HepG2 (cell line): ENCODE results near the gene TP53TG5. TPM values are rescaled to one million over a fixed set of nuclear protein-coding genes. Genes with fewer than 3 reads are reported as not detected.

Source experiments
- ATAC-seq: fragments of 200-7000 bp; cut with Tn5 transposase; 3 replicates; pipeline ENCODE4 v1.9.1; 2020; ENCODE audit warnings: mild to moderate bottlenecking, moderate library complexity
- BruUV-seq: library from RNA; stranded (reverse); fragments of 400-500 nt; replicated peaks from 2 replicates; lab custom pipeline; 2021; lab: Mats Ljungman, UMichigan
- CTCF ChIA-PET: fragments of 300-600 bp; formaldehyde crosslinking; extraction: SDS; loops from one replicate; lab custom pipeline; 2021; ENCODE audit warnings: low total read pairs, inconsistent platforms, low intra/inter-chr PET ratio; lab: Yijun Ruan, JAX
- POLR2A ChIA-PET: fragments of 350-600 bp; sonication (Branson Sonifier 250); formaldehyde crosslinking; loops from one replicate; lab custom pipeline; 2020; ENCODE audit warnings: antibody characterized with exemption, inconsistent platforms; lab: Yijun Ruan, JAX
- DNase-seq: peaks from one replicate; pipeline ENCODE4 v3.0.0-alpha.2; 2015; ENCODE audit warnings: low spot score
- FAIRE-seq: peaks from 3 replicates; lab custom pipeline; 2011; peaks lifted over from hg19 to GRCh38; lab: Jason Lieb, UNC
- H2AFZ ChIP-seq: one replicate; pipeline ENCODE4 v1.6.1; 2011; ENCODE audit warnings: low read length, inconsistent platforms
- H3K27ac ChIP-seq: fragments of 300-600 bp; 3 replicates; pipeline ENCODE4 v1.8.0; 2011; ENCODE audit warnings: mixed run types, mild to moderate bottlenecking, mixed read lengths, low read length, inconsistent platforms; ENCODE audit not compliant: insufficient read depth; ENCODE audit errors: extremely low read length
- H3K27me3 ChIP-seq, 2 experiments: fragments of 200-600 bp in 1 of 2; 2 replicates in 1 of 2; 3 replicates in 1 of 2; pipeline versions ENCODE4 v1.6.0 to v1.8.0; 2011; ENCODE audit warnings: low read length in 2 of 2, mild to moderate bottlenecking in 2 of 2, moderate library complexity in 2 of 2, inconsistent platforms in 1 of 2; ENCODE audit not compliant: insufficient read depth in 2 of 2, control insufficient read depth in 1 of 2
- H3K36me3 ChIP-seq, 2 experiments: fragments of 200-600 bp in 1 of 2; replicated peaks in 1 of 2; 2 replicates in 1 of 2; 3 replicates in 1 of 2; pipeline versions ENCODE4 v1.5.1 to v1.8.0; 2011; ENCODE audit warnings: low read length in 2 of 2, inconsistent platforms in 1 of 2; ENCODE audit not compliant: insufficient read depth in 2 of 2, control insufficient read depth in 1 of 2
- H3K4me1 ChIP-seq: 2 replicates; pipeline ENCODE4 v1.5.1; 2012; ENCODE audit warnings: low read length, inconsistent platforms; ENCODE audit not compliant: insufficient read depth
- H3K4me2 ChIP-seq: 2 replicates; pipeline ENCODE4 v1.6.0; 2011; ENCODE audit warnings: low read depth, low read length, inconsistent platforms
- H3K4me3 ChIP-seq, 3 experiments: fragments of 200-600 bp in 1 of 3; sonication (generic), shearing (Covaris generic) in 1 of 3; replicated peaks in 1 of 3; 2 replicates each; pipeline ENCODE4 v1.5.1; 2011 to 2016; ENCODE audit warnings: low read length in 3 of 3, inconsistent platforms in 2 of 3, low read depth in 2 of 3, mild to moderate bottlenecking in 2 of 3, control low read depth in 1 of 3, mixed read lengths in 1 of 3; ENCODE audit not compliant: insufficient read depth in 1 of 3
- H3K79me2 ChIP-seq: one replicate; pipeline ENCODE4 v1.6.1; 2011; ENCODE audit warnings: low read length, inconsistent platforms; ENCODE audit not compliant: insufficient read depth
- H3K9ac ChIP-seq: 2 replicates; pipeline ENCODE4 v1.6.0; 2011; ENCODE audit warnings: mild to moderate bottlenecking, low read depth, low read length, inconsistent platforms; ENCODE audit not compliant: insufficient read depth
- H3K9me3 ChIP-seq: 2 replicates; pipeline ENCODE4 v1.5.1; 2012; ENCODE audit warnings: mild to moderate bottlenecking, low read length
- H4K20me1 ChIP-seq: 2 replicates; pipeline ENCODE4 v1.6.0; 2011; ENCODE audit warnings: inconsistent platforms, mild to moderate bottlenecking, low read length, moderate library complexity; ENCODE audit not compliant: insufficient read depth
- ATF7 ChIP-seq, 2 experiments: fragments of 450-650 bp in 1 of 2; sonication (generic) in 1 of 2; formaldehyde crosslinking in 1 of 2; IDR thresholded peaks; 2 replicates each; pipeline versions ENCODE4 v1.4.0 to v1.6.1; 2016 to 2020; ENCODE audit warnings: antibody characterized with exemption in 1 of 2, mild to moderate bottlenecking in 1 of 2, missing genetic modification reagents in 1 of 2
- CREB1 ChIP-seq, 2 experiments: fragments of 450-650 bp in 1 of 2; IDR thresholded peaks; 2 replicates each; pipeline ENCODE4 v1.6.1; 2016 to 2017; ENCODE audit warnings: control low read depth in 1 of 2, mild to moderate bottlenecking in 1 of 2, missing compliant biosample characterization in 1 of 2, missing genetic modification characterization in 1 of 2
- EHMT2 ChIP-seq: fragments of 200-600 bp; sonication (generic); IDR thresholded peaks from 2 replicates; pipeline ENCODE4 v1.7.0; 2017; ENCODE audit warnings: antibody characterized with exemption, low read depth, low read length, borderline replicate concordance
- TBX3 ChIP-seq: fragments of 450-650 bp; IDR thresholded peaks from 2 replicates; pipeline ENCODE4 v1.6.1; 2017; ENCODE audit warnings: antibody characterized with exemption, mild to moderate bottlenecking, inconsistent platforms, borderline replicate concordance
- TGIF2 ChIP-seq: IDR thresholded peaks from 2 replicates; pipeline ENCODE4 v1.6.1; 2016; ENCODE audit warnings: control low read depth, missing compliant biosample characterization
- THAP11 ChIP-seq: IDR thresholded peaks from 2 replicates; pipeline ENCODE4 v1.6.1; 2016; ENCODE audit warnings: missing biosample characterization, missing genetic modification reagents
- WGBS: methylation state at CpG from one replicate; pipeline ENCODE4 v1.1.6; 2017; ENCODE audit warnings: low lambda C conversion rate; 5-methylcytosine and 5-hydroxymethylcytosine counted together
- in situ Hi-C: cut with HindIII; loops from 2 replicates; pipeline ENCODE4 v1.10.0; 2017; ENCODE audit warnings: low pct_unique_long_range_greater_than_20kb; ENCODE audit not compliant: extremely low pct_ligation_motif_present
- intact Hi-C: fragments of 100-400 bp; cut with micrococcal nuclease; formaldehyde crosslinking; loops from one replicate; pipeline ENCODE4 v1.10.0; 2022; ENCODE audit not compliant: unreplicated experiment
- polyA plus RNA-seq, 8 experiments: library from polyadenylated mRNA; depleted of rRNA in 3 of 8; stranded (reverse) in 7 of 8; unstranded in 1 of 8; fragments of >200 nt; fragmentation: Illumina TruSeq in 4 of 8; extraction: Trizol in 4 of 8; gene quantifications; 2 replicates each; pipeline versions ENCODE4 v1.2.1 to v1.2.3, GENCODE V29; 2011 to 2016; ENCODE audit warnings: low read depth in 4 of 8, missing spikeins in 1 of 8, mixed read lengths in 1 of 8; ENCODE audit not compliant: insufficient read depth in 1 of 8
- total RNA-seq, 5 experiments: library from RNA; depleted of rRNA; stranded (reverse); fragments of >200 nt; fragmentation: Illumina TruSeq; extraction: Trizol; gene quantifications; 2 replicates each; pipeline ENCODE4 v1.2.3, GENCODE V29; 2016; ENCODE audit warnings: low read depth in 1 of 5
- TF ChIP-seq, protein P1 (sequence below): sonication (generic); formaldehyde crosslinking; IDR thresholded peaks from 2 replicates; pipeline ENCODE4 v1.4.0; 2020; ENCODE audit warnings: missing genetic modification reagents
- TF ChIP-seq, protein P2 (sequence below): sonication (generic); formaldehyde crosslinking; conservative IDR thresholded peaks from 2 replicates; pipeline ENCODE4 v1.8.0; 2022; ENCODE audit warnings: mild to moderate bottlenecking, moderate library complexity, missing genetic modification reagents

TP53TG5 gene
- total and polyA plus RNA-seq, 2 of the 13 experiments (the other 11 are each of a cell fraction or from before 2014, with no cell fraction given), result 0.11 TPM; not detected in 1

DNA sequence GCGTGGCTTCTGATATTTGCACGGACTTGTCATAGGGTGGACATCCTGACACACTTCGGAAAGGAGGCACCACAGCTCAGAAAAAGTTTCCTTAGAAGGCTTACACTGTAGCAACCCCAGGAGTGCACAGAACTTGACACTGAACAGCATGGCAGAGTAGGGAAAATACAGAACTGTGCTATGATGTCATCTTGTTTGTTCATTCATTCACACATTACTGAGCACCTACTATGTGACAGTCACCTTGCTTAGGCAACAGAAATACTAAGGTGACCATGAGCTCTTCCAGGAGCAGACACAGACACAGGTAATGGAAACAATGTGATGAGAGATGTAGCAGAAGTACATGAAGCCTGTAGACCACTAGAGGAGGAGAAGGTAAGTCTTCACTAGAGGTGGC, 35.4 kb upstream of the TP53TG5 start:
- H4K20me1 ChIP-seq, result no peaks in the 10 kb centered on the region
- H3K4me2 ChIP-seq, result no peak overlapping the region
- H3K27me3 ChIP-seq, result no peaks in the 10 kb centered on the region; a peak in 1 of 5 replicates
- ChIA-PET POLR2A (interaction anchor here (0.5 to 1.4 kb wide), 3 partner anchors 44 to 69 kb away, joined by 3 to 4 read pairs (median 3); partner anchors contain the start of gene SYS1), CTCF (no interaction called here)
- peaks cover 17% of the 10 kb centered on the region for H3K79me2 ChIP-seq
- peaks cover 3 to 4% of the 10 kb centered on the region in 2 experiments; a peak in 3 of 5 replicates for H3K36me3 ChIP-seq
- TF ChIP-seq ATF7 (IDR thresholded peaks at IDR 0.05), result peak; percentile 92
- no peak for TF ChIP-seq ATF7 (CRISPR knock-in tag; IDR thresholded peaks at IDR 0.05)
- no peak for TF ChIP-seq EHMT2
- peak; percentile 78 for TF ChIP-seq CREB1 (IDR thresholded peaks at IDR 0.05)
- TF ChIP-seq CREB1 (CRISPR knock-in tag; IDR thresholded peaks at IDR 0.05), result no peak
- no peak for FAIRE-seq
- H3K4me1 ChIP-seq, result peaks cover 30% of the 10 kb centered on the region
- H3K27ac ChIP-seq, result no peak overlapping the region
- intact Hi-C loops (no loop called here), in situ Hi-C loops (no loop called here)
- 19% methylated on average over 3 of the region's 3 CpGs for WGBS
- no peak for DNase-seq
- H2AFZ ChIP-seq, result peak overlapping the region; percentile 0
- no peaks in the 10 kb centered on the region for H3K9me3 ChIP-seq
- no peak overlapping the region for H3K4me3 ChIP-seq
- BruUV-seq, result no TSS peak
- H3K9ac ChIP-seq, result no peak overlapping the region
- ATAC-seq, result no peak

DNA sequence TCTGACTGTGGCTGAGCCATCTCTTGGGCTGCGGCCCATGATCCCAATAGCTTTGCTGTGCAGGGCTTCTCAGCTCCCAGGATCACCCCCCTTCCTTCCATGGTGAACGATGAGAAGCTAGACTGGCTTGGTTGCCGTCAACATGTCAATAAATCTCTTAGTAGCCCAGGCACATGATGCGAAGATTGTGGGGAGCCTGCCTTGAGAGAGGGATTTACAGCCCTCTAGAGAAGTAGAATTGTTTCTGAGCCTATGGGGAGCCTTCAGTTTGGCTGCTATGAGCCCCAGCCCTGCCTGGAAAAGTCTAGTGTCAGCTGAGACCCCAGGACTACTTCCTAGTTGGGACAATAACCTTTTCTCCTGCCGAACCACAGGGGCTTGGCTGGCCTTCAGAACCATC, 34.5 kb upstream of the TP53TG5 start:
- no peak for ATAC-seq
- intact Hi-C loops, result no loop called here
- peaks cover 22% of the 10 kb centered on the region for H3K4me1 ChIP-seq
- no peaks in the 10 kb centered on the region for H3K36me3 ChIP-seq
- no peak overlapping the region for H3K9ac ChIP-seq
- TF ChIP-seq TGIF2 (no peak), TBX3 (no peak), THAP11 (CRISPR knock-in tag) (no peak)
- TF ChIP-seq, protein P1, sequence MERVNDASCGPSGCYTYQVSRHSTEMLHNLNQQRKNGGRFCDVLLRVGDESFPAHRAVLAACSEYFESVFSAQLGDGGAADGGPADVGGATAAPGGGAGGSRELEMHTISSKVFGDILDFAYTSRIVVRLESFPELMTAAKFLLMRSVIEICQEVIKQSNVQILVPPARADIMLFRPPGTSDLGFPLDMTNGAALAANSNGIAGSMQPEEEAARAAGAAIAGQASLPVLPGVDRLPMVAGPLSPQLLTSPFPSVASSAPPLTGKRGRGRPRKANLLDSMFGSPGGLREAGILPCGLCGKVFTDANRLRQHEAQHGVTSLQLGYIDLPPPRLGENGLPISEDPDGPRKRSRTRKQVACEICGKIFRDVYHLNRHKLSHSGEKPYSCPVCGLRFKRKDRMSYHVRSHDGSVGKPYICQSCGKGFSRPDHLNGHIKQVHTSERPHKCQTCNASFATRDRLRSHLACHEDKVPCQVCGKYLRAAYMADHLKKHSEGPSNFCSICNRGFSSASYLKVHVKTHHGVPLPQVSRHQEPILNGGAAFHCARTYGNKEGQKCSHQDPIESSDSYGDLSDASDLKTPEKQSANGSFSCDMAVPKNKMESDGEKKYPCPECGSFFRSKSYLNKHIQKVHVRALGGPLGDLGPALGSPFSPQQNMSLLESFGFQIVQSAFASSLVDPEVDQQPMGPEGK (CRISPR knock-in tag), result no peak
- TF ChIP-seq, protein P2, sequence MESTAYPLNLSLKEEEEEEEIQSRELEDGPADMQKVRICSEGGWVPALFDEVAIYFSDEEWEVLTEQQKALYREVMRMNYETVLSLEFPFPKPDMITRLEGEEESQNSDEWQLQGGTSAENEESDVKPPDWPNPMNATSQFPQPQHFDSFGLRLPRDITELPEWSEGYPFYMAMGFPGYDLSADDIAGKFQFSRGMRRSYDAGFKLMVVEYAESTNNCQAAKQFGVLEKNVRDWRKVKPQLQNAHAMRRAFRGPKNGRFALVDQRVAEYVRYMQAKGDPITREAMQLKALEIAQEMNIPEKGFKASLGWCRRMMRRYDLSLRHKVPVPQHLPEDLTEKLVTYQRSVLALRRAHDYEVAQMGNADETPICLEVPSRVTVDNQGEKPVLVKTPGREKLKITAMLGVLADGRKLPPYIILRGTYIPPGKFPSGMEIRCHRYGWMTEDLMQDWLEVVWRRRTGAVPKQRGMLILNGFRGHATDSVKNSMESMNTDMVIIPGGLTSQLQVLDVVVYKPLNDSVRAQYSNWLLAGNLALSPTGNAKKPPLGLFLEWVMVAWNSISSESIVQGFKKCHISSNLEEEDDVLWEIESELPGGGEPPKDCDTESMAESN (CRISPR knock-in tag), result no peak
- ChIA-PET POLR2A (interaction anchor here (0.5 to 1.4 kb wide), 3 partner anchors 43 to 69 kb away, joined by 3 to 4 read pairs (median 3); partner anchors contain the start of gene SYS1), CTCF (no interaction called here)
- DNase-seq, result no peak
- in situ Hi-C loops, result no loop called here
- no peaks in the 10 kb centered on the region; a peak in 1 of 5 replicates for H3K27me3 ChIP-seq
- WGBS, result 43% methylated on average over 5 of the region's 5 CpGs
- H3K79me2 ChIP-seq, result peaks cover 14% of the 10 kb centered on the region
- H3K4me3 ChIP-seq, result no peak overlapping the region
- H3K9me3 ChIP-seq, result no peaks in the 10 kb centered on the region
- no peak overlapping the region for H3K4me2 ChIP-seq
- no TSS peak for BruUV-seq
- no peak overlapping the region for H2AFZ ChIP-seq
- H3K27ac ChIP-seq, result no peak overlapping the region
- no peaks in the 10 kb centered on the region for H4K20me1 ChIP-seq
- no peak for FAIRE-seq
